ENCODE data around the gene FNBP1. TPM values are rescaled to one million over a fixed set of nuclear protein-coding genes. Genes with fewer than 3 reads are reported as not detected.

The FNBP1 gene
- total RNA-seq, 6 experiments from 2014 or later: 11.7 to 27.1 (median 15.9) TPM

DNA sequence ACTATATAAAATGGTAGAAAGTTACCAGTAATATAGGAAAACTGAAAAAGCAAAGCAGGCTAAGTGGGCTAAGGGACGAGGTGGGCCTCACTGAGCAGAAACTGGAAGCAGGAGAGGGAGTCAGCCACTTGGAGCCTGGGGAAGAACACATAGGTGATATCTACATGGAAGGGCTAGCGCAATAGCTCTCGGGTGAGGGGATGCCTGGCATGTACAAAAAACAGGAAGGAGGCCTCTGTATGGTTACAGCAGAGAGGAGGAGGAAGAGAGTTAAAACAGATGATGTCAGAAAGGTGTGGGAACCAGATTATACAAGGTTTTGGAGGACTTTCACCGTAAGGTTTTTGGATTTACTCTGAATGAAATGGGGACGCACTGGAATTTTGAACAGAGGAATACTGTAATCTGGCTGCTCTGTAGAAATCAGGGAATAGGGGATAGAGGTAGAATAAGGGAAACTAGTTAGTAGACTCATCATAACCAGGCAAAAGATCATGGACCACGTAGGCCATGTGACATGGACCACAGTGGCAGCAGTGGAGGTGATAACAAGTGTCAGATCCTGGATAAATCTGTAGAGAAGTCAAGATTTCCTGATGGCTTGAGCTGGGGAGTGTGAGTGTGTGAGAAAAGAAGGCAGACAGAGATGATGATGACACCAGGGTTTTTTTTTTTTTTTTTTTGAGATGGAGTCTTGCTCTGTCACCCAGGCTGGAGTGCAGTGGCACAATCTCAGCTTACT lies 52.5 kb downstream of the FNBP1 start:
- 53% methylated on average over 6 of the region's 6 CpGs for WGBS (ENCODE audit: insufficient coverage, low coverage, low lambda C conversion rate, missing lambda C conversion rate)
- no peak overlapping the region for H3K27ac ChIP-seq
- H3K4me1 ChIP-seq: peaks cover 0 to 12% (median 0%) of the 10 kb centered on the region in 4 donors
- H3K27me3 ChIP-seq: no peaks in the 10 kb centered on the region
- H3K4me3 ChIP-seq: no peak overlapping the region
- no peaks in the 10 kb centered on the region for H3K9me3 ChIP-seq
- DNase-seq: no peak
- peak; percentile 35 to 52 (median 45) for ATAC-seq
- intact Hi-C loops (cut with DNase I): no loop called here
- TF ChIP-seq, protein P1, sequence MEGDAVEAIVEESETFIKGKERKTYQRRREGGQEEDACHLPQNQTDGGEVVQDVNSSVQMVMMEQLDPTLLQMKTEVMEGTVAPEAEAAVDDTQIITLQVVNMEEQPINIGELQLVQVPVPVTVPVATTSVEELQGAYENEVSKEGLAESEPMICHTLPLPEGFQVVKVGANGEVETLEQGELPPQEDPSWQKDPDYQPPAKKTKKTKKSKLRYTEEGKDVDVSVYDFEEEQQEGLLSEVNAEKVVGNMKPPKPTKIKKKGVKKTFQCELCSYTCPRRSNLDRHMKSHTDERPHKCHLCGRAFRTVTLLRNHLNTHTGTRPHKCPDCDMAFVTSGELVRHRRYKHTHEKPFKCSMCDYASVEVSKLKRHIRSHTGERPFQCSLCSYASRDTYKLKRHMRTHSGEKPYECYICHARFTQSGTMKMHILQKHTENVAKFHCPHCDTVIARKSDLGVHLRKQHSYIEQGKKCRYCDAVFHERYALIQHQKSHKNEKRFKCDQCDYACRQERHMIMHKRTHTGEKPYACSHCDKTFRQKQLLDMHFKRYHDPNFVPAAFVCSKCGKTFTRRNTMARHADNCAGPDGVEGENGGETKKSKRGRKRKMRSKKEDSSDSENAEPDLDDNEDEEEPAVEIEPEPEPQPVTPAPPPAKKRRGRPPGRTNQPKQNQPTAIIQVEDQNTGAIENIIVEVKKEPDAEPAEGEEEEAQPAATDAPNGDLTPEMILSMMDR (IDR thresholded peaks at IDR 0.05): no peak
- no peak for TF ChIP-seq POLR2A (IDR thresholded peaks at IDR 0.05)
- no peaks in the 10 kb centered on the region for H3K36me3 ChIP-seq

DNA sequence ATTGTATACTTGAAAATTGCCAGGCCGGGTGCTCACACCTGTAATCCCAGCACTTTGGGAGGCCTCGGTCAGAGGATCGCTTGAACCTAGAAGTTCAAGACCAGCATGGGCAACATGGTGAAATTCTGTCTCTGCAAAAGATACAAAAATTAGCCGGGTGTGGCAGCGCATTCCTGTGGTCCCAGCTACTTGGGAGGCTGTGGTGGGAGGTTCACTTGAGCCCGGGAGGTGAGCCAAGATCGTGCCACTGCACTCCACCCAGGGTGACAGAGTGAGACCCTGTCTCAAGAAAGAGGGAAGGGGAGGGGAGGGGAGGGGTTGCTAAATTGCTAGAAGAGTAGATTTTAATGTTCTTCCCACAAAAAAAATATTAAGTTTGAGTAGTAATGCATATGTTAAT lies 53.2 kb downstream of the FNBP1 start:
- intact Hi-C loops (cut with DNase I): no loop called here
- ATAC-seq: no peak
- DNase-seq: no peak
- Histone ChIP-seq H3K4me3 (no peak overlapping the region), H3K27me3 (no peaks in the 10 kb centered on the region), H3K36me3 (no peaks in the 10 kb centered on the region), H3K9me3 (no peaks in the 10 kb centered on the region), H3K4me1 (peaks cover 0 to 8% (median 0%) of the 10 kb centered on the region in 4 donors), H3K27ac (no peak overlapping the region)
- TF ChIP-seq, protein P1 (IDR thresholded peaks at IDR 0.05): no peak
- TF ChIP-seq POLR2A (IDR thresholded peaks at IDR 0.05): no peak
- WGBS (ENCODE audit: insufficient coverage, low coverage, low lambda C conversion rate, missing lambda C conversion rate): 84% methylated on average over 7 of the region's 7 CpGs

DNA sequence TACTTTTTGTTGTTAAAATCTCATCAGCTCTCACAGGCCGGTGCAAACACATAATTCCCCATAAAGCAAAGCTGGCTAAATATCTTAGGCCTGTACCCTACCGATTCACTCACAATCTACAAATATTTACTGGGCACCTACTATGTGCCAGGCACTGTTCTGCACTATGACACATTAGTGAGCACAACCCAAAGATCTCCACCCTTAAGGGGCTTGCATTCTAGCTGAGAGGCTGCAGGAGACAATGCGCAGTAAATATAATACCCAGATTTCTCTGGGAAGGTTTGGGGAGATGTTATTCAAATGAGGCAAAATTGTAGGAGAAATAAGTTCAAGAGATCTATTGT lies 53.7 kb downstream of the FNBP1 start:
- no peak for ATAC-seq
- 63% methylated on average over 3 of the region's 3 CpGs for WGBS (ENCODE audit: insufficient coverage, low coverage, low lambda C conversion rate, missing lambda C conversion rate)

DNA sequence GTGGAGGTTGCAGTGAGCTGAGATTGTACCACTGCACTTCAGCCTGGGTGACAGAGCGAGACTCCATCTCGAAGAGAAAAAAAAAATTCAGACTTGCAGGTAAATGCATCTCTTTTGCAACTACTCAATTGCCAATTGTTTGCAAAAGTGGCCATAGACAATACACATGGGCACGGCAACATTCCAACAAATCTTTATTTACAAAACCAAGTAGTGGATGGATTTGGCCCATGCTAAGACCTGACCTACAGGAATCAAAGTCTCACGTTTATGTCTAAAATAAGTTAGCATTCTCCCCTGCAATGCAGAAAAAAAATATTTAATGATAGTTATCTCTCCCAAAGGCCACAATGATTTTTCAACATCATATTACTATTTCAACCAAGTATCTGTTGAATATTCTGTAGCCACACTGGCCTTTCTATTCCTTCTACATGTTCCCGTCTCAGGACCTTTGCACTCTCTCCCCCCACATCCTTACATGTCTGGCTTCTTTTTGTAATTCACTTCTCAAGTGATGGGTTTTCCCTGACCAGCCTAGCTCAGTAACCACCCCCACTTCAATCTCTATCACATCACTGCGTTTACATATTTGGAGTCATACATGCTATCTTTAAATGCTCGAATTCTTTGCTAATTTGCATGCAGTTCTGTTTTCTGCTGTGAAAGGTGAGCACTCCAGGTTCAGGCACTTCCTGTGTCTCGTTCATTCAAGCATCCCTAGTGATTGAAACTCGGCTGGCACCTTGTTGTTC lies 54.2 kb downstream of the FNBP1 start:
- no peak for TF ChIP-seq POLR2A (IDR thresholded peaks at IDR 0.05)
- TF ChIP-seq, protein P1 (IDR thresholded peaks at IDR 0.05): no peak

More for the DNA sequence above, 53.7 kb downstream of the FNBP1 start:
- H3K36me3 ChIP-seq: no peaks in the 10 kb centered on the region
- no peaks in the 10 kb centered on the region for H3K27me3 ChIP-seq
- no peak overlapping the region for H3K4me3 ChIP-seq
- no peaks in the 10 kb centered on the region for H3K9me3 ChIP-seq
- DNase-seq: no peak
- peaks cover 0 to 8% (median 0%) of the 10 kb centered on the region in 4 donors for H3K4me1 ChIP-seq
- intact Hi-C loops (cut with DNase I): no loop called here
- TF ChIP-seq POLR2A (IDR thresholded peaks at IDR 0.05): no peak
- TF ChIP-seq, protein P1 (IDR thresholded peaks at IDR 0.05): no peak
- no peak overlapping the region for H3K27ac ChIP-seq

More for the DNA sequence above, 54.2 kb downstream of the FNBP1 start:
- no peaks in the 10 kb centered on the region for H3K27me3 ChIP-seq
- H3K4me1 ChIP-seq: peaks cover 0 to 8% (median 0%) of the 10 kb centered on the region in 4 donors
- no peak overlapping the region for H3K27ac ChIP-seq
- no peaks in the 10 kb centered on the region for H3K9me3 ChIP-seq
- ATAC-seq: peak; percentile 48 to 63 (median 58)
- intact Hi-C loops (cut with DNase I): no loop called here
- DNase-seq: no peak
- no peaks in the 10 kb centered on the region for H3K36me3 ChIP-seq
- WGBS (ENCODE audit: insufficient coverage, low coverage, low lambda C conversion rate, missing lambda C conversion rate): 60% methylated on average over 7 of the region's 9 CpGs
- no peak overlapping the region for H3K4me3 ChIP-seq
